ENCODE measurements around the gene LAMA2.

- TF ChIP-seq RAD21 (IDR thresholded peaks at IDR 0.05; ENCODE audit: low read depth) (no peak), REST (IDR thresholded peaks at IDR 0.05; ENCODE audit: low read depth) (no peak), USF1 (IDR thresholded peaks at IDR 0.05) (no peak), TAF1 (IDR thresholded peaks at IDR 0.05; ENCODE audit: low read depth) (no peak)
These were observed 353.1 kb downstream of the LAMA2 start for GRCh38 chr6:129236001-129236517.
